ENCODE results near the gene RRAS2. TPM values are rescaled to one million over a fixed set of nuclear protein-coding genes. Genes with fewer than 3 reads are reported as not detected.

The RRAS2 gene
- total and polyA plus RNA-seq, 12 donors, result 9.2 to 59.3 (median 26.6) TPM

GRCh38 chr11:14340721-14341120, 18.3 kb downstream of the RRAS2 start:
- no peak for DNase-seq
- Histone ChIP-seq H3K27me3 (no peaks in the 10 kb centered on the region), H3K4me3 (no peak overlapping the region), H3K36me3 (replicated peaks in 1 of 2) (no peaks in the 10 kb centered on the region), H3K4me1 (replicated peaks in 1 of 2) (peaks cover 0 to 6% of the 10 kb centered on the region in 2 donors), H3K9me3 (replicated peaks in 1 of 3) (no peaks in the 10 kb centered on the region), H3K27ac (no peak overlapping the region)
- no peak for TF ChIP-seq CTCF (IDR thresholded peaks at IDR 0.05)
- intact Hi-C loops (cut with DNase I), result no loop called here
- 86 to 93% (median 91%) methylated on average over 2 of the region's 2 CpGs for WGBS, 4 donors

GRCh38 chr11:14339356-14339755, 19.6 kb downstream of the RRAS2 start:
- peaks cover 0 to 6% of the 10 kb centered on the region in 2 donors for H3K4me1 ChIP-seq (replicated peaks in 1 of 2)
- no peak for DNase-seq
- 83 to 96% (median 85%) methylated on average over 1 of the region's 1 CpG for WGBS, 4 donors
- H3K36me3 ChIP-seq (replicated peaks in 1 of 2), result no peaks in the 10 kb centered on the region
- no peak for TF ChIP-seq CTCF (IDR thresholded peaks at IDR 0.05)
- TF ChIP-seq POLR2A (IDR thresholded peaks at IDR 0.05), result no peak
- H3K27ac ChIP-seq, result no peak overlapping the region
- no peak overlapping the region for H3K4me3 ChIP-seq
- intact Hi-C loops (cut with DNase I), result no loop called here
- H3K27me3 ChIP-seq, result no peaks in the 10 kb centered on the region
- H3K9me3 ChIP-seq (replicated peaks in 1 of 3), result no peaks in the 10 kb centered on the region

- H3K27ac ChIP-seq, result no peak overlapping the region
- no peaks in the 10 kb centered on the region for H3K36me3 ChIP-seq (replicated peaks in 1 of 2)
- H3K4me3 ChIP-seq, result no peak overlapping the region
- peaks cover 0 to 6% of the 10 kb centered on the region in 2 donors for H3K4me1 ChIP-seq (replicated peaks in 1 of 2)
- TF ChIP-seq POLR2A (IDR thresholded peaks at IDR 0.05) (no peak), CTCF (IDR thresholded peaks at IDR 0.05) (no peak)
- no peaks in the 10 kb centered on the region for H3K9me3 ChIP-seq (replicated peaks in 1 of 3)
- intact Hi-C loops (cut with DNase I), result no loop called here
- 88 to 93% (median 92%) methylated on average over 2 of the region's 2 CpGs for WGBS, 4 donors
- no peaks in the 10 kb centered on the region for H3K27me3 ChIP-seq
- DNase-seq, result no peak
These were observed 22.2 kb downstream of the RRAS2 start for GRCh38 chr11:14336507-14337503.

- WGBS, 4 donors, result 55 to 80% (median 75%) methylated on average over 1 of the region's 1 CpG
- Histone ChIP-seq H3K9me3 (replicated peaks in 1 of 3) (no peaks in the 10 kb centered on the region), H3K27ac (no peak overlapping the region), H3K4me1 (replicated peaks in 1 of 2) (peaks cover 0 to 6% of the 10 kb centered on the region in 2 donors), H3K36me3 (replicated peaks in 1 of 2) (no peaks in the 10 kb centered on the region), H3K4me3 (no peak overlapping the region), H3K27me3 (no peaks in the 10 kb centered on the region)
- no peak for TF ChIP-seq POLR2A (IDR thresholded peaks at IDR 0.05)
- TF ChIP-seq CTCF (IDR thresholded peaks at IDR 0.05), result no peak
- intact Hi-C loops (cut with DNase I), result no loop called here
- no peak for DNase-seq
These were observed 23.3 kb downstream of the RRAS2 start for GRCh38 chr11:14335712-14336111.

Data from adrenal gland (tissue), 12 donors.